GM19452 (cell line): ENCODE measurements around the gene BBS9.

ENCODE experiments used
- ATAC-seq: cut with Tn5 transposase; IDR thresholded peaks from one replicate; pipeline ENCODE4 v1.9.1; 2021; ENCODE audit not compliant: unreplicated experiment

Gene BBS9

GRCh38 chr7:33591490-33591889 is 462.1 kb downstream of the BBS9 start:
- no peak for ATAC-seq

GRCh38 chr7:33592718-33593117 is 463.4 kb downstream of the BBS9 start:
- ATAC-seq = no peak

- ATAC-seq = no peak
Observed at GRCh38 chr7:33593611-33594010, 464.2 kb downstream of the BBS9 start.

- ATAC-seq = no peak
Observed at GRCh38 chr7:33596686-33597085, 467.3 kb downstream of the BBS9 start.

- no peak for ATAC-seq
Observed at GRCh38 chr7:33597181-33597580, 467.8 kb downstream of the BBS9 start.

GRCh38 chr7:33601101-33601500 is 471.7 kb downstream of the BBS9 start:
- no peak for ATAC-seq

- ATAC-seq = no peak
Observed at GRCh38 chr7:33601884-33602283, 472.5 kb downstream of the BBS9 start.

GRCh38 chr7:33604056-33604455 is 474.7 kb downstream of the BBS9 start:
- ATAC-seq = no peak

GRCh38 chr7:33610918-33611317 is 481.6 kb downstream of the BBS9 start:
- ATAC-seq = no peak

GRCh38 chr7:33612442-33612841 is 483.1 kb downstream of the BBS9 start:
- ATAC-seq = no peak

GRCh38 chr7:33614357-33615117 is 485.2 kb downstream of the BBS9 start:
- ATAC-seq = no peak

GRCh38 chr7:33616752-33617151 is 487.4 kb downstream of the BBS9 start:
- no peak for ATAC-seq

GRCh38 chr7:33619264-33619663 is 489.9 kb downstream of the BBS9 start:
- ATAC-seq = no peak

GRCh38 chr7:33623267-33623666 is 493.9 kb downstream of the BBS9 start:
- no peak for ATAC-seq

- no peak for ATAC-seq
Observed at GRCh38 chr7:33624215-33624614, 494.9 kb downstream of the BBS9 start.

- no peak for ATAC-seq
Observed at GRCh38 chr7:33626869-33627268, 497.5 kb downstream of the BBS9 start.

GRCh38 chr7:33627741-33628140 is 498.4 kb downstream of the BBS9 start:
- no peak for ATAC-seq

- ATAC-seq = no peak
Observed at GRCh38 chr7:33628894-33629293, 499.5 kb downstream of the BBS9 start.

GRCh38 chr7:33630359-33630758 is 501.0 kb downstream of the BBS9 start:
- ATAC-seq = no peak

- no peak for ATAC-seq
Observed at GRCh38 chr7:33632322-33632721, 503.0 kb downstream of the BBS9 start.

GRCh38 chr7:33632840-33633525 is 503.6 kb downstream of the BBS9 start:
- no peak for ATAC-seq

- no peak for ATAC-seq
Observed at GRCh38 chr7:33634606-33635005, 505.2 kb downstream of the BBS9 start.

- ATAC-seq = no peak
Observed at GRCh38 chr7:33636359-33636758, 507.0 kb downstream of the BBS9 start.
